HG02763 (cell line): ENCODE results near the gene GGA2.
A peak's percentile ranks its signal among the peaks of the same experiment; 100 is the strongest.
"Not testable (repeated sequence)": the region's sequence is repeated elsewhere in the genome, so short reads cannot be mapped to it uniquely, and the experiment has no call there.

Experiments
- ATAC-seq: cut with Tn5 transposase; IDR thresholded peaks from one replicate; pipeline ENCODE4 v1.9.1; 2021; ENCODE audit warnings: mild to moderate bottlenecking, moderate library complexity; ENCODE audit not compliant: unreplicated experiment

The GGA2 gene

GRCh38 chr16:23482778-23483177, 27.5 kb downstream of the GGA2 start:
- no peak for ATAC-seq

DNA sequence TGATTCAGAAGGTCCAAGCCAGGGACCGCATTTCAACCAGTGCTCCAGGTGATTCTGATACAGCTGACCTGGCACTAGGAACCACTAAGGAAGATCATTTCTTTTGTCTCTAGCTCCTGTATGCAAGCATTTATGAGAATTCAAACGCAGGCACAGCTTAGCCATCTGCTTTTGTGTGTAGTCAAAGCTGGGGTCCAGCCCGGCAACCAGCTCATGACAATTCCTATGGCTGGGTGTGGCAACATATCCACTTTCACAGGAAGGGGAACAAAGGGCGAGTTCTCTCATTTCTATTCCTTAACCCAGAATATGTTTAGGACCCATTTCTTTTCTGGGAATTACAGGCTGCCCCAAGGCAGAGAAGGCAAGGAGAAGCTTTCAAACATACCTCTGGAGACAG, 30.0 kb downstream of the GGA2 start:
- no peak for ATAC-seq

DNA sequence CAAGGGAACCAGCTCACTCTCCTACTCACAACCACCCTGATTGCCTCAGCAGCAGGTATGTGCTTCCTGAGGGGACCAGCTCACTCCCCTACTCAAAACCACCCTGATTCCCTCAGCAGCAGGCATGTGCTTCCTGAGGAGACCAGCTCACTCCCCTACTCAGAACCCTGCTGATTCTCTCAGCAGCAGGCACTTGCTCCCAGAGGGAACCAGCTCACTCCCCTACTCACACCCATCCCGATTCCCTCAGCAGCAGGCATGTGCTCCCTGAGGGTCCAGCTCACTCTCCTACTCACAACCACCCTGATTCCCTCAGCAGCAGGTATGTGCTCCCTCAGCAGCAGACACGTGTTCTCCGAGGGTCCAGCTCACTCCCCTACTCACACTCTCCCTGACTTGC, 31.2 kb downstream of the GGA2 start:
- ATAC-seq: no peak

- ATAC-seq: no peak
These were observed 31.7 kb downstream of the GGA2 start for GRCh38 chr16:23478566-23478965.

DNA sequence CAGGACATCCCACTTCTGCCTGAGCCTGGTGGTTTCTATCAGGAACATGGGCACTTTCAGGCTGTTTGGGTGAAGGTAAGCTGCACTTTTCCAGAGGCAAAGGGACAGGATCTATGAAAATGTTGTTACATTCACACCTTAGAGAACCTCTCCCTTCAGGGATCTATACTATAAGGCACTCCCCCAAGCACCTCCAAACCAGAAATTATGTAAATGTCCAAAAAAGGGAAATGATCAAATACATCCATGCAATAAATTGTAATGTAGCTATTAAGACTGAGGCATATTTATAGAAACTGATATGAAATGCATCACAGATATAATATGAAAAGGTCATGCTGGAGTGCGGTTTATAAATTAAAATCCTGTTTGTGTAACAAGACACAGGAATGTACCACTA, 34.0 kb downstream of the GGA2 start:
- no peak for ATAC-seq

DNA sequence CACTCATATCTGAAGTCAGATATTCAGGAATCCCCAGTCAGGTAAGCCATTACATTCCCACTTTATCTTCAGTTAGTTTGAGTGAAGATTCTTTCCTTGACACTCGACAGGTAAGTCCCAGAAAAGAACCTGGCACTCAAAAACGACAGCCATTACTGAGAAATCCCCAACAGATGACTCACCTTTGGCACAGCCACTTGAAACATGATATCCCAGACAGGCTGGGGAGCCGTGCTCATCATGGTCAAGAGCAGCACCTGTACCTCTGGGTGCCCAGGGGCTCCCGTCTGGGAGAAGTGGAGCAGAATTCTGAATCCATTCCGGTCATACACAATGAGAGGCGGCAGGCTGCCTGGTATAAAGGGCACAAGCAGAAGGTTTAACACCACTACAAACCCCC, 40.5 kb downstream of the GGA2 start:
- ATAC-seq: no peak

DNA sequence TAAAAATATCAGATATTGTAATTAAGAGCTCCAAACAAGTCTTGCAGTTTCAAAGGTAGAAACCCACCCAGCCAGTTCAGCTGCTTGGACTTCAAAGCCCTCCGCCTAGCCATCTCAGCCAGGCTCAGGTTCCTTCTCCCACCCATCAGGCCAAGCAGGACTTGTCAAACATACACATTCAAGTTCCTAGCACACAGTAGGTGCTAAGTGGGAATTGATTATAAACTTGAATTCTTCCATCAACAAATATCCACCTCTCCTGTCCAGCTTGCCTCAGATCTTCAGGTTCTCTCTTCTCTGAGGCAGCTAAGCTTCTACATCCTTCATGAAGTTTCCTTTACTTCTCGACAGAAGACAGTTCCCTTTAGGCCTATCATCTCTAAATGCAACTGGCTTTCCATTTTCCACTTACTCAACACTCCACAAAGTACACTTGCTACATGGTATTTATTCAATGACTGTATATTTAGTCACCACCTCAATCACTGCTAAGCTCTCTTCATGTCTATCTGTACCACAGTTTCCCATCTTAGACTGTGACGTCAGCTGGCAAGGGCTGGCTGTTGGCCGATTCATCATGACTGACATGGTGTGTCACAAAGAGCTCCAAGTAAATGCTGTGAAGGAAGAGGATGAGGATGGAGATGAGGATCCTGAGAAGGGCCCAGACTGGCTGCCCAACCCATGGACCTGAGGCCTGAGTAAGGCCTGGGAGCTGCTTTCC, 44.0 kb downstream of the GGA2 start:
- ATAC-seq: no peak

- ATAC-seq: no peak
These were observed 45.1 kb downstream of the GGA2 start for GRCh38 chr16:23465179-23465578.

DNA sequence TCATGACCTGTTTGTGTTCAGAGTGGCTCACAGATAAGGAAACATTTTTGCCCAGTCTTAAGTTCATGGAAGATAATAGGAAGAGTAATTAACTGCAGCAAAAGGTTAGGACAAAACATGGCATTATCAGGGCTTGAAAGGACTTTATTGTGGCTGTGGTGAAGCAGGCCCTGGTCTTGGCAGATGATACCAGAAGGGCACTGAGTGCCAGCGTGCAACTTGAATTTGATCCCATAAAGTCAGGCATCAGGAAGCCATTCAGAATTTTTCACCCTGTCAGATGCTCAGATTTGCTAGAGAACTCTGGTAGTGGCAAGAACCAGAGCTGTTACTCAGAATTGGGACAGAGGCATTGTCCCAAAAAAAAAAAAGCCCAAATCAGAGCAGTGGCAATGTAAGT, 46.1 kb downstream of the GGA2 start:
- no peak for ATAC-seq

DNA sequence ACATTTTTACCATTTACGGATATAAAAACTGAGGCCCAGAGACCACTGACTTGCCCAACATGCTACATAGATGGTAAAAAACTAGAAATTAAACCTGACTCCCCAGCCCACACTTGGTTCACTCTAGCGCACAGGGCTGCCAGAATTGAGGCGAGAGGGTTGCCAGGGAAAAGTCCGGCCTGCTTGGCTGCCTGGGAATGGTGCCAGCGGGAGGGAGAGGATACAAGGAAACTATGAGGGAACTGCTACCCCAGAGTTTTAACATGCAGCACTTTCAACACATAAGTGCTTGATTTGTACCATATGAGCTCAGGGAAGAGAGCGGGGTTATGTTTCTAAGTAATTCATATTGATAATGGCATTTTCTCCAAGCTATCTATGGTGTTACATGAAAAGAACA, 47.3 kb downstream of the GGA2 start:
- not testable (repeated sequence) for ATAC-seq

- no peak for ATAC-seq
These were observed 56.8 kb downstream of the GGA2 start for GRCh38 chr16:23453338-23454052.

DNA sequence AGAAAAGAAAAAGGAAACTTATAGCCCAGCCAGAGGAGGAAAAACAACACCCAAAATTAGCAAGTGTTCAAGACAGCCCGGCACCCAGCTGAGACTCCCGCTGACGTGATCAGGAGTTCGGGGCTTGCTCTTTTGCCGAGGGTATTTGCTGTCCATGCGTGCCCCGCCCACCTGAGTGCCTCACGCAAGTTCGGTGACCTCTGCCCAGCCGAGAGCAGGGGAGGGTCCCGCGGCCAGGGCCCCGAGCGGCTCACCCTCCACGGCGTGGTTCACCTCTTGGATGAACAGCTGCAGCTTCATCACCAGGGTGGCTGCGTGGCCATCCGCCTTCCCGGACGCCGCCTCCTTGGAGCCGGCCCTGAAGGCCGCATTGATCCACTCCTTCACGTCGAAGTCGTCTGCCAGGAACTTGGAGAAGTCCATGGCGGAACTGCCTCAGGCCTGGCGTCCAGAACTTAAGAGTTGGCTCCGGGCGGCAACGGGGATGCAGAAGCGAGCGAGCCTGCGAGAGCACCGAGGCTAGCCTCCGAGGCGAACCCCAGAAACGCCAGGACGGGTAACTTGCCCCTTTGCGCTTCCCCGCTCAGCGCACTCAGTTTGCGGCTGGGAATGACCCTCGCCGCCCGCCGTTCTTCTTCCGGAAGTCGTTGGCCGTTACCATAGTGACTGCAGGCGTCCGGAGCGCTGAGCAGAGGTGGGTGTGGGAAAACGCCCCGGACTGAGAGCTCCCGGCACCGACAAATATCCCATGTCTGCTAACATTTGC, 57.5 kb downstream of the GGA2 start, which contains the start of gene COG7:
TSS of gene COG7 (minus strand) at position 618 of the 766 bp plus-strand sequence. CDS start at position 423, 195 bp downstream.
- peak; percentile 85 for ATAC-seq

GRCh38 chr16:23452221-23452571, 58.1 kb downstream of the GGA2 start:
- no peak for ATAC-seq

DNA sequence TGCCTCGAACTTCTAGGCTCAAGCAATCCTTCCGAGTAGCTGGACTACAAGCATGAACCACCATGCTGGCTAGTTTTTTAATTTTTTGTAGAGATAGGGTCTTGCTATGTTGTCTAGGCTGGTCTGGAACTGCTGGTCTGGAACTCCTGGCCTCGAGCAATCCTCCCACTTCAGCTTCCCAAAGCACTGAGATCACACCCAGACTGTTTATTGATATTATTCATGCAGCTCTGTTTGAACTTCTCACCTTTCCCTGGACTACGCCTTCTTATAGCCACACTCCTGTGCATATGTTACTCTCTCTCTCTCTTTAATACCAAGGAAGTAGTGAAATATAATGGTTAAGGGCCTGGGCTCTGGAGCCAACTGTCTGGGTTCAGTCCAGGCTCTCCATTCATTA, 61.9 kb downstream of the GGA2 start:
- ATAC-seq: no peak

GRCh38 chr16:23437542-23437941, 72.8 kb downstream of the GGA2 start:
- ATAC-seq: not testable (repeated sequence)

GRCh38 chr16:23436951-23437350, 73.3 kb downstream of the GGA2 start:
- no peak for ATAC-seq

DNA sequence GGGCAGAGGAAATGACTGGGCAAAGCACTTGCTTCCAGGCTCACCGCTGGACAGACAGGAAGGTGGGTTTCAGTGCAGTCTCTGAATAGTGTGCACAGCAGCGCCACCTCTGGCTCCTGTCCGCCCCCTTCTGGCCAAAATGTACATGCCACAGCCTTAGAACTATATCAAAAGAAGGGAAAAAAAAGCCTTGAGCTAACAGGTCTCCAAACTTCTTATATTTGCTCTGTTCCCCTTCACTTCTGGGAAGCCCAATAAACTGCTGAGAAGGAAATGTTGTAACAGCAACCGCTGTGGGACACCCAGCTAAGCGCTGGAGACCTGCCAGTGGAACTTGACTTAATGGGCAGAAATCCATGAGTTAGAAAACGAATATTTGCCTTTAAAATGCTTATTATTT, 74.8 kb downstream of the GGA2 start:
- ATAC-seq: no peak

GRCh38 chr16:23434380-23434779, 75.9 kb downstream of the GGA2 start:
- no peak for ATAC-seq

GRCh38 chr16:23433261-23433920, 76.9 kb downstream of the GGA2 start:
- ATAC-seq: no peak

GRCh38 chr16:23432176-23433128, 77.8 kb downstream of the GGA2 start:
- no peak for ATAC-seq
